NCI-H510A treated with DMSO at 0.1 percent for 48 hours (cell line): ENCODE data around the gene MAPK8IP3.
"Not testable (repeated sequence)": the region's sequence is repeated elsewhere in the genome, so short reads cannot be mapped to it uniquely, and the experiment has no call there.

Experiments used
- DNase-seq: peaks from one replicate; lab custom pipeline; 2025; lab: John Stamatoyannopoulos, UW

MAPK8IP3 gene

GRCh38 chr16:1677339-1677738 lies 28.7 kb upstream of the MAPK8IP3 start:
- DNase-seq, result no peak

GRCh38 chr16:1677942-1678499 lies 28.0 kb upstream of the MAPK8IP3 start, which contains the start of gene JPT2:
Gene JPT2, plus strand, starts transcription at chr16:1678279. Its CDS starts 34 bp downstream, at chr16:1678313.
- peak; percentile 89 for DNase-seq

GRCh38 chr16:1678500-1679098 lies 27.4 kb upstream of the MAPK8IP3 start:
- peak; percentile 10 for DNase-seq

- no peak for DNase-seq
Observed at GRCh38 chr16:1680361-1680760, 25.6 kb upstream of the MAPK8IP3 start.

- DNase-seq, result no peak
Observed at GRCh38 chr16:1681032-1681431, 25.0 kb upstream of the MAPK8IP3 start.

GRCh38 chr16:1687427-1688316 lies 18.3 kb upstream of the MAPK8IP3 start:
- no peak for DNase-seq

GRCh38 chr16:1688807-1689560 lies 17.0 kb upstream of the MAPK8IP3 start:
- DNase-seq, result no peak

- DNase-seq, result no peak
Observed at GRCh38 chr16:1689853-1690252, 16.1 kb upstream of the MAPK8IP3 start.

- no peak for DNase-seq
Observed at GRCh38 chr16:1690810-1691209, 15.2 kb upstream of the MAPK8IP3 start.

- DNase-seq, result no peak
Observed at GRCh38 chr16:1691276-1691675, 14.7 kb upstream of the MAPK8IP3 start.

- DNase-seq, result no peak
Observed at GRCh38 chr16:1691956-1692355, 14.0 kb upstream of the MAPK8IP3 start.

GRCh38 chr16:1696863-1697262 lies 9.1 kb upstream of the MAPK8IP3 start:
- no peak for DNase-seq

- DNase-seq, result no peak
Observed at GRCh38 chr16:1698680-1699079, 7.3 kb upstream of the MAPK8IP3 start.

GRCh38 chr16:1700246-1700645 lies 5.7 kb upstream of the MAPK8IP3 start:
- DNase-seq, result no peak

- no peak for DNase-seq
Observed at GRCh38 chr16:1701216-1701878, 4.6 kb upstream of the MAPK8IP3 start.

GRCh38 chr16:1705324-1705687 lies 689 bp upstream of the MAPK8IP3 start:
- not testable (repeated sequence) for DNase-seq

GRCh38 chr16:1706386-1707192 lies 594 bp downstream of the MAPK8IP3 start:
- DNase-seq, result no peak

- DNase-seq, result no peak
Observed at GRCh38 chr16:1707193-1707790, 1.3 kb downstream of the MAPK8IP3 start.

- DNase-seq, result no peak
Observed at GRCh38 chr16:1708083-1708767, 2.2 kb downstream of the MAPK8IP3 start.

- peak; percentile 42 for DNase-seq
Observed at GRCh38 chr16:1708768-1709180, 2.8 kb downstream of the MAPK8IP3 start.
